Endodermal cell (in vitro differentiated cells): ENCODE data around the gene DISP1. TPM values are rescaled to one million over a fixed set of nuclear protein-coding genes. Genes with fewer than 3 reads are reported as not detected.

Experiments used
- DNase-seq: peaks from one replicate; pipeline ENCODE4 v3.0.0-alpha.2; 2017
- H3K27ac ChIP-seq: 2 replicates; pipeline ENCODE4 v1.5.1; 2013; ENCODE audit warnings: mild to moderate bottlenecking, low read depth, low read length, moderate library complexity
- H3K27me3 ChIP-seq: 2 replicates; pipeline ENCODE4 v1.6.1; 2013; ENCODE audit warnings: mild to moderate bottlenecking, low read length, moderate library complexity; ENCODE audit not compliant: insufficient read depth, control insufficient read depth, poor library complexity, severe bottlenecking
- H3K36me3 ChIP-seq: 2 replicates; pipeline ENCODE4 v1.7.0; 2013; ENCODE audit warnings: mild to moderate bottlenecking, low read length, moderate library complexity; ENCODE audit not compliant: control insufficient read depth, insufficient read depth
- H3K4me1 ChIP-seq: one replicate; pipeline ENCODE4 v1.7.0; 2013; ENCODE audit warnings: low read length; ENCODE audit not compliant: control insufficient read depth, insufficient read depth
- H3K4me3 ChIP-seq: 2 replicates; pipeline ENCODE4 v1.5.1; 2013; ENCODE audit warnings: mild to moderate bottlenecking, low read length, moderate library complexity
- H3K9ac ChIP-seq: 2 replicates; pipeline ENCODE4 v1.6.1; 2013; ENCODE audit warnings: mild to moderate bottlenecking, low read length, moderate library complexity; ENCODE audit not compliant: poor library complexity, severe bottlenecking; ENCODE audit errors: extremely low read depth
- H3K9me3 ChIP-seq: 2 replicates; pipeline ENCODE4 v1.6.1; 2013; ENCODE audit warnings: mild to moderate bottlenecking, low read length, moderate library complexity; ENCODE audit not compliant: control insufficient read depth
- H3K27ac Mint-ChIP-seq: 2 replicates; pipeline ENCODE4 v1.8.0; 2020; ENCODE audit warnings: mixed read lengths
- H3K27me3 Mint-ChIP-seq: 2 replicates; pipeline ENCODE4 v1.8.0; 2021; ENCODE audit warnings: mild to moderate bottlenecking, mixed read lengths; ENCODE audit not compliant: insufficient read depth
- H3K36me3 Mint-ChIP-seq: 2 replicates; pipeline ENCODE4 v1.8.0; 2020; ENCODE audit warnings: low read depth, mixed read lengths
- H3K4me1 Mint-ChIP-seq: 2 replicates; pipeline ENCODE4 v1.8.0; 2020; ENCODE audit warnings: mixed read lengths
- H3K4me3 Mint-ChIP-seq: 2 replicates; pipeline ENCODE4 v1.8.0; 2020; ENCODE audit warnings: mild to moderate bottlenecking, moderate library complexity, mixed read lengths
- H3K9me3 Mint-ChIP-seq: 2 replicates; pipeline ENCODE4 v1.8.0; 2020; ENCODE audit warnings: mild to moderate bottlenecking, mixed read lengths
- CTCF ChIP-seq: fragments of 200-600 bp; sonication (generic); conservative IDR thresholded peaks from 2 replicates; pipeline ENCODE4 v1.5.0; 2021; ENCODE audit warnings: antibody characterized with exemption, mild to moderate bottlenecking
- WGBS, 2 experiments: methylation state at CpG; one replicate each; pipeline versions ENCODE4 v1.1.5 to v1.1.7; 2013; ENCODE audit warnings: missing lambda C conversion rate in 2 of 2, mixed read lengths in 1 of 2; ENCODE audit not compliant: insufficient coverage in 1 of 2, insufficient read length in 1 of 2; 5-methylcytosine and 5-hydroxymethylcytosine counted together
- total RNA-seq, 2 donors: library from RNA; stranded (reverse); fragmentation: NEBNext Ultra II Directional in 1 of 2; extraction: Animal tissue kit (Norgen Biotek cat#: 25700) in 1 of 2; gene quantifications; 2 replicates in 1 of 2; 3 replicates in 1 of 2; pipeline ENCODE4 v1.2.1, GENCODE V29; 2021

DISP1 gene
- total RNA-seq, 2 donors from 2014 or later, result 6.1 to 7.5 TPM

GRCh38 chr1:222794656-222795474 lies 20.0 kb upstream of the DISP1 start:
- no peaks in the 10 kb centered on the region for H3K4me1 ChIP-seq
- no peaks in the 10 kb centered on the region for H3K27me3 ChIP-seq
- no peak overlapping the region for H3K9ac ChIP-seq
- Mint-ChIP-seq H3K4me1 (peaks cover 3% of the 10 kb centered on the region), H3K27ac (no peak overlapping the region), H3K27me3 (peaks cover 17% of the 10 kb centered on the region), H3K36me3 (peaks cover 2% of the 10 kb centered on the region), H3K9me3 (peaks cover 8% of the 10 kb centered on the region), H3K4me3 (no peak overlapping the region)
- WGBS, 2 experiments, result 81% methylated on average over 6 of the region's 6 CpGs; no CpG with 5 or more reads in 1 of the 2 experiments
- H3K9me3 ChIP-seq, result peaks cover 10% of the 10 kb centered on the region
- no peak overlapping the region for H3K4me3 ChIP-seq
- H3K27ac ChIP-seq, result no peak overlapping the region
- H3K36me3 ChIP-seq, result no peaks in the 10 kb centered on the region
- TF ChIP-seq CTCF, result peak; percentile 41
- DNase-seq, result no peak

- H3K27ac Mint-ChIP-seq, result no peak overlapping the region
- H3K4me3 Mint-ChIP-seq, result no peak overlapping the region
- Histone ChIP-seq H3K27ac (no peak overlapping the region), H3K9ac (no peak overlapping the region), H3K4me1 (peaks cover 9% of the 10 kb centered on the region), H3K4me3 (no peak overlapping the region), H3K9me3 (no peaks in the 10 kb centered on the region), H3K36me3 (no peaks in the 10 kb centered on the region), H3K27me3 (no peaks in the 10 kb centered on the region)
- no peak for DNase-seq
- H3K36me3 Mint-ChIP-seq, result no peaks in the 10 kb centered on the region
- no peaks in the 10 kb centered on the region for H3K9me3 Mint-ChIP-seq
- TF ChIP-seq CTCF, result no peak
- H3K27me3 Mint-ChIP-seq, result peaks cover 8% of the 10 kb centered on the region
- H3K4me1 Mint-ChIP-seq, result peaks cover 16% of the 10 kb centered on the region
Observed at GRCh38 chr1:222798116-222798515, 16.7 kb upstream of the DISP1 start.

- 93 to 100% methylated on average over 3 to 4 of the region's 4 CpGs for WGBS, 2 experiments
- no peak for TF ChIP-seq CTCF
- H3K9me3 ChIP-seq, result no peaks in the 10 kb centered on the region
- H3K9me3 Mint-ChIP-seq, result no peaks in the 10 kb centered on the region
- no peak for DNase-seq
- no peaks in the 10 kb centered on the region for H3K36me3 ChIP-seq
- no peak overlapping the region for H3K27ac Mint-ChIP-seq
- no peak overlapping the region for H3K4me3 Mint-ChIP-seq
- no peak overlapping the region for H3K4me3 ChIP-seq
- no peaks in the 10 kb centered on the region for H3K36me3 Mint-ChIP-seq
- no peaks in the 10 kb centered on the region for H3K27me3 ChIP-seq
- peaks cover 8% of the 10 kb centered on the region for H3K27me3 Mint-ChIP-seq
- H3K27ac ChIP-seq, result no peak overlapping the region
- H3K4me1 Mint-ChIP-seq, result peaks cover 16% of the 10 kb centered on the region
- peaks cover 9% of the 10 kb centered on the region for H3K4me1 ChIP-seq
- no peak overlapping the region for H3K9ac ChIP-seq
Observed at GRCh38 chr1:222798975-222799374, 15.9 kb upstream of the DISP1 start.
